Gastrocnemius medialis (tissue), 4 donors: ENCODE measurements around the gene BORCS5.

Experiments
- POLR2A ChIP-seq, 2 donors: fragments of 450-650 bp; IDR thresholded peaks; one replicate each; pipeline ENCODE4 v1.6.1; 2017; ENCODE audit warnings: antibody characterized with exemption in 2 of 2, mild to moderate bottlenecking in 2 of 2, moderate library complexity in 2 of 2
- TF ChIP-seq, protein P1 (sequence below), 5 experiments: fragments of 450-650 bp in 3 of 5; fragments of 200-600 bp in 2 of 5; sonication (generic) in 2 of 5; IDR thresholded peaks in 4 of 5; conservative IDR thresholded peaks in 1 of 5; 1 replicate in 4 of 5; 2 replicates in 1 of 5; pipeline ENCODE4 v1.5.1; 2016 to 2019; ENCODE audit warnings: antibody characterized with exemption in 5 of 5, mild to moderate bottlenecking in 3 of 5, moderate library complexity in 3 of 5

DNA sequence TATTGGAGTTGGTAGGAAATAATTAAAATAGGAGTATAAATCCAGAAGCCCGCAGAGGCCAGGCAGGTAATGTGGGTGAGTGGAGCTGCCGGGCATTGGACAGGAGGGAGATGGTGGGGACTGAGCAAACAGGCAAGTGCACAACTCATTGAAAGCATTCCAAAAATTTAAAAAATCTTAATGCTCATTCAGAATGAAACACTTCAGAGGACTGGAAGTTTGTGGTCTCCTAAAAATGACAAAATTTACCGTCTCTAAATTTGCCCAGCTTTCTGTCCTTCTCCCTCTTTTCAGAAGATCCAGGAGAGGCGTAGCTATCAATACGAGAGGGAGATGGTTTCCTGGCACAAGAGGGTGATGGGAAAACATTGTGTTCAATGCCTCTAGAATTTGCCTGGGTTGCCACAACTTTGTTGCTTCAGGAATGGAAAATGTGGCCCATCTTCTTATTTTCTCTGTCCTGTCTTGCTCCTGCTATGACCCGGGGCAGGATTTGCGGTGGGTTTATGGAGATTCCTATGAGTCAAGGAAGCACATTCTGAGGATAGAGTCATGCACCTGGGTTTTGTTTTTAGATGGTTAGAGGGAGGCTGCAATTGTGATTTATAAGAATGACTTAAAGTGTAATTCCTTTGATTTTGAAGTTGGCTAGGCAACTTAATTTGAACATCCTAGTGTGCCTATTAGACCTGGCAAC, 72.2 kb downstream of the BORCS5 start:
- TF ChIP-seq, protein P1, sequence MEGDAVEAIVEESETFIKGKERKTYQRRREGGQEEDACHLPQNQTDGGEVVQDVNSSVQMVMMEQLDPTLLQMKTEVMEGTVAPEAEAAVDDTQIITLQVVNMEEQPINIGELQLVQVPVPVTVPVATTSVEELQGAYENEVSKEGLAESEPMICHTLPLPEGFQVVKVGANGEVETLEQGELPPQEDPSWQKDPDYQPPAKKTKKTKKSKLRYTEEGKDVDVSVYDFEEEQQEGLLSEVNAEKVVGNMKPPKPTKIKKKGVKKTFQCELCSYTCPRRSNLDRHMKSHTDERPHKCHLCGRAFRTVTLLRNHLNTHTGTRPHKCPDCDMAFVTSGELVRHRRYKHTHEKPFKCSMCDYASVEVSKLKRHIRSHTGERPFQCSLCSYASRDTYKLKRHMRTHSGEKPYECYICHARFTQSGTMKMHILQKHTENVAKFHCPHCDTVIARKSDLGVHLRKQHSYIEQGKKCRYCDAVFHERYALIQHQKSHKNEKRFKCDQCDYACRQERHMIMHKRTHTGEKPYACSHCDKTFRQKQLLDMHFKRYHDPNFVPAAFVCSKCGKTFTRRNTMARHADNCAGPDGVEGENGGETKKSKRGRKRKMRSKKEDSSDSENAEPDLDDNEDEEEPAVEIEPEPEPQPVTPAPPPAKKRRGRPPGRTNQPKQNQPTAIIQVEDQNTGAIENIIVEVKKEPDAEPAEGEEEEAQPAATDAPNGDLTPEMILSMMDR (IDR thresholded peaks at IDR 0.05 in 4 of 5, conservative IDR thresholded peaks at IDR 0.05 in 1 of 5), result no peak
- TF ChIP-seq POLR2A (IDR thresholded peaks at IDR 0.05), result no peak
